ENCODE data around the gene KAT2B.

Gene KAT2B

GRCh38 chr3:20105513-20106280 lies 65.5 kb downstream of the KAT2B start:
- Mint-ChIP-seq H3K27ac (no peak overlapping the region), H3K4me1 (ENCODE audit: low read depth) (peaks cover 58% of the 10 kb centered on the region), H3K27me3 (ENCODE audit: low read depth) (no peaks in the 10 kb centered on the region), H3K4me3 (peak overlapping the region; percentile 48), H3K9me3 (no peaks in the 10 kb centered on the region), H3K36me3 (ENCODE audit: low read depth) (peaks cover 48% of the 10 kb centered on the region)
- DNase-seq (ENCODE audit: low spot score), result no peak

- DNase-seq (ENCODE audit: low spot score), result no peak
- Mint-ChIP-seq H3K27ac (no peak overlapping the region), H3K9me3 (no peaks in the 10 kb centered on the region), H3K4me1 (ENCODE audit: low read depth) (peaks cover 49% of the 10 kb centered on the region), H3K27me3 (ENCODE audit: low read depth) (no peaks in the 10 kb centered on the region), H3K4me3 (no peak overlapping the region), H3K36me3 (ENCODE audit: low read depth) (peaks cover 51% of the 10 kb centered on the region)
Observed at GRCh38 chr3:20107722-20108121, 67.5 kb downstream of the KAT2B start.

- Mint-ChIP-seq H3K36me3 (ENCODE audit: low read depth) (peaks cover 56% of the 10 kb centered on the region), H3K27ac (no peak overlapping the region), H3K4me1 (ENCODE audit: low read depth) (peaks cover 41% of the 10 kb centered on the region)
Observed at GRCh38 chr3:20108869-20109268, 68.6 kb downstream of the KAT2B start.

GRCh38 chr3:20110826-20111225 lies 70.6 kb downstream of the KAT2B start:
- H3K27ac Mint-ChIP-seq, result no peak overlapping the region
- no peak for DNase-seq (ENCODE audit: low spot score)
- H3K27me3 Mint-ChIP-seq (ENCODE audit: low read depth), result no peaks in the 10 kb centered on the region
- no peak overlapping the region for H3K4me3 Mint-ChIP-seq
- no peaks in the 10 kb centered on the region for H3K9me3 Mint-ChIP-seq
- peaks cover 67% of the 10 kb centered on the region for H3K36me3 Mint-ChIP-seq (ENCODE audit: low read depth)
- peaks cover 23% of the 10 kb centered on the region for H3K4me1 Mint-ChIP-seq (ENCODE audit: low read depth)

More at GRCh38 chr3:20108869-20109268, 68.6 kb downstream of the KAT2B start:
- DNase-seq (ENCODE audit: low spot score), result no peak
- Mint-ChIP-seq H3K4me3 (no peak overlapping the region), H3K27me3 (ENCODE audit: low read depth) (no peaks in the 10 kb centered on the region), H3K9me3 (no peaks in the 10 kb centered on the region)

GRCh38 chr3:20111836-20112235 lies 71.6 kb downstream of the KAT2B start:
- Mint-ChIP-seq H3K4me3 (no peak overlapping the region), H3K27me3 (ENCODE audit: low read depth) (no peaks in the 10 kb centered on the region), H3K9me3 (no peaks in the 10 kb centered on the region), H3K4me1 (ENCODE audit: low read depth) (peaks cover 15% of the 10 kb centered on the region), H3K36me3 (ENCODE audit: low read depth) (peaks cover 68% of the 10 kb centered on the region), H3K27ac (no peak overlapping the region)
- no peak for DNase-seq (ENCODE audit: low spot score)

GRCh38 chr3:20121088-20121487 lies 80.8 kb downstream of the KAT2B start:
- H3K36me3 Mint-ChIP-seq (ENCODE audit: low read depth), result peaks cover 66% of the 10 kb centered on the region
- no peak overlapping the region for H3K27ac Mint-ChIP-seq
- H3K4me1 Mint-ChIP-seq (ENCODE audit: low read depth), result peaks cover 4% of the 10 kb centered on the region
- no peaks in the 10 kb centered on the region for H3K9me3 Mint-ChIP-seq
- no peak overlapping the region for H3K4me3 Mint-ChIP-seq
- no peak for DNase-seq (ENCODE audit: low spot score)
- no peaks in the 10 kb centered on the region for H3K27me3 Mint-ChIP-seq (ENCODE audit: low read depth)

GRCh38 chr3:20123131-20123652 lies 82.9 kb downstream of the KAT2B start:
- no peak for DNase-seq (ENCODE audit: low spot score)
- Mint-ChIP-seq H3K36me3 (ENCODE audit: low read depth) (peaks cover 66% of the 10 kb centered on the region), H3K9me3 (no peaks in the 10 kb centered on the region), H3K4me3 (no peak overlapping the region), H3K27me3 (ENCODE audit: low read depth) (no peaks in the 10 kb centered on the region), H3K4me1 (ENCODE audit: low read depth) (peaks cover 4% of the 10 kb centered on the region), H3K27ac (no peak overlapping the region)

GRCh38 chr3:20125289-20125688 lies 85.0 kb downstream of the KAT2B start:
- no peaks in the 10 kb centered on the region for H3K27me3 Mint-ChIP-seq (ENCODE audit: low read depth)
- no peak for DNase-seq (ENCODE audit: low spot score)
- H3K4me3 Mint-ChIP-seq, result no peak overlapping the region
- no peaks in the 10 kb centered on the region for H3K9me3 Mint-ChIP-seq
- peaks cover 4% of the 10 kb centered on the region for H3K4me1 Mint-ChIP-seq (ENCODE audit: low read depth)
- no peak overlapping the region for H3K27ac Mint-ChIP-seq
- peaks cover 68% of the 10 kb centered on the region for H3K36me3 Mint-ChIP-seq (ENCODE audit: low read depth)

GRCh38 chr3:20125897-20126296 lies 85.7 kb downstream of the KAT2B start:
- Mint-ChIP-seq H3K9me3 (no peaks in the 10 kb centered on the region), H3K36me3 (ENCODE audit: low read depth) (peaks cover 69% of the 10 kb centered on the region), H3K27me3 (ENCODE audit: low read depth) (no peaks in the 10 kb centered on the region), H3K4me3 (no peak overlapping the region), H3K27ac (no peak overlapping the region), H3K4me1 (ENCODE audit: low read depth) (peaks cover 4% of the 10 kb centered on the region)
- no peak for DNase-seq (ENCODE audit: low spot score)

- no peak overlapping the region for H3K27ac Mint-ChIP-seq
- H3K9me3 Mint-ChIP-seq, result no peaks in the 10 kb centered on the region
- no peaks in the 10 kb centered on the region for H3K27me3 Mint-ChIP-seq (ENCODE audit: low read depth)
- DNase-seq (ENCODE audit: low spot score), result no peak
- H3K4me3 Mint-ChIP-seq, result no peak overlapping the region
- peaks cover 4% of the 10 kb centered on the region for H3K4me1 Mint-ChIP-seq (ENCODE audit: low read depth)
- H3K36me3 Mint-ChIP-seq (ENCODE audit: low read depth), result peaks cover 52% of the 10 kb centered on the region
Observed at GRCh38 chr3:20128358-20128757, 88.1 kb downstream of the KAT2B start.

- Mint-ChIP-seq H3K27me3 (ENCODE audit: low read depth) (no peaks in the 10 kb centered on the region), H3K4me3 (no peak overlapping the region), H3K9me3 (no peaks in the 10 kb centered on the region), H3K36me3 (ENCODE audit: low read depth) (peaks cover 39% of the 10 kb centered on the region), H3K4me1 (ENCODE audit: low read depth) (peaks cover 4% of the 10 kb centered on the region), H3K27ac (no peak overlapping the region)
- no peak for DNase-seq (ENCODE audit: low spot score)
Observed at GRCh38 chr3:20130106-20130505, 89.9 kb downstream of the KAT2B start.

GRCh38 chr3:20136231-20136630 lies 96.0 kb downstream of the KAT2B start:
- Mint-ChIP-seq H3K4me1 (ENCODE audit: low read depth) (no peaks in the 10 kb centered on the region), H3K9me3 (no peaks in the 10 kb centered on the region), H3K36me3 (ENCODE audit: low read depth) (peaks cover 22% of the 10 kb centered on the region), H3K27me3 (ENCODE audit: low read depth) (no peaks in the 10 kb centered on the region), H3K4me3 (no peak overlapping the region), H3K27ac (no peak overlapping the region)
- no peak for DNase-seq (ENCODE audit: low spot score)

GRCh38 chr3:20137647-20138046 lies 97.4 kb downstream of the KAT2B start:
- H3K4me1 Mint-ChIP-seq (ENCODE audit: low read depth), result no peaks in the 10 kb centered on the region
- no peaks in the 10 kb centered on the region for H3K27me3 Mint-ChIP-seq (ENCODE audit: low read depth)
- H3K4me3 Mint-ChIP-seq, result no peak overlapping the region
- H3K27ac Mint-ChIP-seq, result no peak overlapping the region
- H3K36me3 Mint-ChIP-seq (ENCODE audit: low read depth), result peaks cover 32% of the 10 kb centered on the region
- no peaks in the 10 kb centered on the region for H3K9me3 Mint-ChIP-seq
- DNase-seq (ENCODE audit: low spot score), result no peak

GRCh38 chr3:20140881-20141280 lies 100.6 kb downstream of the KAT2B start:
- H3K4me3 Mint-ChIP-seq, result no peak overlapping the region
- no peaks in the 10 kb centered on the region for H3K27me3 Mint-ChIP-seq (ENCODE audit: low read depth)
- no peak for DNase-seq (ENCODE audit: low spot score)
- H3K36me3 Mint-ChIP-seq (ENCODE audit: low read depth), result peaks cover 42% of the 10 kb centered on the region
- no peak overlapping the region for H3K27ac Mint-ChIP-seq
- no peaks in the 10 kb centered on the region for H3K9me3 Mint-ChIP-seq
- H3K4me1 Mint-ChIP-seq (ENCODE audit: low read depth), result peaks cover 3% of the 10 kb centered on the region

GRCh38 chr3:20141316-20141715 lies 101.1 kb downstream of the KAT2B start:
- Mint-ChIP-seq H3K9me3 (no peaks in the 10 kb centered on the region), H3K4me3 (no peak overlapping the region), H3K27me3 (ENCODE audit: low read depth) (no peaks in the 10 kb centered on the region), H3K36me3 (ENCODE audit: low read depth) (peaks cover 41% of the 10 kb centered on the region), H3K27ac (no peak overlapping the region), H3K4me1 (ENCODE audit: low read depth) (peaks cover 3% of the 10 kb centered on the region)
- DNase-seq (ENCODE audit: low spot score), result no peak

Data from T-helper 2 cell treated with Interferon-gamma antibody and Interleukin-4, amounts not matched to agents 5 μg/mL and 100 μg/mL, for 36 hours (primary cell).